Panc1 (cell line): Measurements from ENCODE around the gene SPTBN1.

ENCODE experiments used
- SIN3A ChIP-seq: IDR thresholded peaks from 2 replicates; pipeline ENCODE4 v1.6.1; 2012; ENCODE audit warnings: low read depth, mild to moderate bottlenecking, low read length, moderate library complexity, borderline replicate concordance; ENCODE audit not compliant: insufficient read depth
- TCF7L2 ChIP-seq: IDR thresholded peaks from 2 replicates; pipeline ENCODE4 v1.6.1; 2011; ENCODE audit warnings: mild to moderate bottlenecking, low read depth, low read length, inconsistent platforms

DNA sequence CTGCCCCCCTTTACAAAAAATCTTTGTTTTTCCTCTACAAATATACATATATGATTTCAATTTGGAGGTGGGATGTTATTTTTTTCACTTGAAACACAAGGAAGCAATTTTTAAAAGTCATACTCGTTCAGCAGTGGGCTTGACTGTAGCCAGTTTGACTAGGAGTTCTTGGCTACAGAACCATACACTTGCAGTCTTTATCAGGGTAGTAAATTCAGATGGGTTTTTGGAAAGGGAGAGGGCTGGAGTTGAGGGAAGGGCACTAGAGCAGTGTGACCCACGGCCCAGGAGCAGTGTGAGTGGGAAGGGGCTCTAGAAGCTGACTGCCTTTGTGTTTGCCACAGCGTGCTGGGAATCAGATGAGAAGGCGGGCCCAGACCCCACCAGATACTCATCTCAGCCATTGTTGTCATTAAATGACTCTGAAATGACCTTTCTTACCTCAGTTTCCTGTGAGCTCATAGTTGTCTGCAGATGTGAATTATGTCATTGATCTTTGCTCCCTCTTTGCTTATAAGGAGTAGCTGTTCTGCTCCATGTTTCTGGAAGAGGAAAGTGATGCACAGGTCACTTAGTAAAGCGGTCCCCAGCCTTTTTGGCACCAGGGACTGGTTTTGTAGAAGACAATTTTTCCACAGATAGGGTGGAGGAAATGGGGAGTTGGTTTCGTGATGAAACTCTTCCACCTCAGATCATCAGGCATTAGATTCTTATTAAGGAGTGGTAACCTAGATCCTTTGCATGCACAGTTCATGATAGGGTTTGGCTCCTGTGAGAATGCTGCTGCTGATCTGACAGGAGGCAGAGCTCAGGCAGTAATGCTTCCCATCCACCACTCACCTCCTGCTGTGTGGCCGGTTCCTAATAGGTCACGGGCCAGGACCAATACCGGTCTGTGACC, 116.8 kb downstream of the SPTBN1 start:
- TF ChIP-seq TCF7L2 (no peak), SIN3A (no peak)
